DND-41 (cell line): ENCODE measurements around the gene RANBP17.

Source experiments
- ATAC-seq: fragments of 200-7000 bp; cut with Tn5 transposase; 3 replicates; pipeline ENCODE4 v1.9.1; 2021; ENCODE audit warnings: low read depth; ENCODE audit not compliant: insufficient read depth
- DNase-seq: peaks from one replicate; pipeline ENCODE4 v3.0.0-alpha.2; 2020
- H2AFZ ChIP-seq: 2 replicates; pipeline ENCODE4 v1.6.0; 2012; ENCODE audit warnings: low read depth, low read length
- H3K27ac ChIP-seq: 2 replicates; pipeline ENCODE4 v1.5.1; 2012; ENCODE audit warnings: low read length, inconsistent platforms
- H3K27me3 ChIP-seq: fragments of 200-600 bp; sonication (generic); 2 replicates; pipeline ENCODE4 v1.6.0; 2012; ENCODE audit warnings: low read length, mild to moderate bottlenecking, inconsistent platforms; ENCODE audit not compliant: insufficient read depth, poor library complexity
- H3K36me3 ChIP-seq: 2 replicates; pipeline ENCODE4 v1.5.1; 2012; ENCODE audit warnings: low read length, inconsistent platforms; ENCODE audit not compliant: insufficient read depth
- H3K4me1 ChIP-seq: 2 replicates; pipeline ENCODE4 v1.5.1; 2012; ENCODE audit warnings: mild to moderate bottlenecking, low read length; ENCODE audit not compliant: insufficient read depth
- H3K4me2 ChIP-seq: 2 replicates; pipeline ENCODE4 v1.6.0; 2012; ENCODE audit warnings: mild to moderate bottlenecking, moderate library complexity, low read length, inconsistent platforms; ENCODE audit not compliant: insufficient read depth
- H3K4me3 ChIP-seq, 2 experiments: fragments of 200-600 bp in 1 of 2; shearing (Covaris generic) in 1 of 2; 2 replicates each; pipeline ENCODE4 v1.5.1; 2012 to 2016; ENCODE audit warnings: inconsistent platforms in 2 of 2, low read length in 2 of 2, mild to moderate bottlenecking in 2 of 2, low read depth in 1 of 2, moderate library complexity in 1 of 2
- H3K79me2 ChIP-seq: 2 replicates; pipeline ENCODE4 v1.6.0; 2012; ENCODE audit warnings: low read length, inconsistent platforms; ENCODE audit not compliant: insufficient read depth
- H3K9ac ChIP-seq: 2 replicates; pipeline ENCODE4 v1.6.0; 2012; ENCODE audit warnings: low read depth, mild to moderate bottlenecking, inconsistent platforms, low read length, moderate library complexity
- H3K9me3 ChIP-seq: 2 replicates; pipeline ENCODE4 v1.5.1; 2012; ENCODE audit warnings: low read length, moderate library complexity, mild to moderate bottlenecking, inconsistent platforms; ENCODE audit not compliant: insufficient read depth, severe bottlenecking
- H4K20me1 ChIP-seq: 2 replicates; pipeline ENCODE4 v1.6.0; 2012; ENCODE audit warnings: low read length; ENCODE audit not compliant: insufficient read depth
- EZH2 ChIP-seq: IDR thresholded peaks from 3 replicates; pipeline ENCODE4 v1.6.1; 2012; ENCODE audit warnings: borderline replicate concordance, low read depth, mild to moderate bottlenecking, moderate library complexity, low read length, inconsistent platforms; ENCODE audit not compliant: severe bottlenecking
- TF ChIP-seq, protein P1 (sequence below): IDR thresholded peaks from 2 replicates; pipeline ENCODE4 v1.5.1; 2012; ENCODE audit warnings: borderline replicate concordance, low read length, moderate library complexity, mild to moderate bottlenecking; ENCODE audit not compliant: poor library complexity, severe bottlenecking; ENCODE audit errors: extremely low read depth

Gene RANBP17

DNA sequence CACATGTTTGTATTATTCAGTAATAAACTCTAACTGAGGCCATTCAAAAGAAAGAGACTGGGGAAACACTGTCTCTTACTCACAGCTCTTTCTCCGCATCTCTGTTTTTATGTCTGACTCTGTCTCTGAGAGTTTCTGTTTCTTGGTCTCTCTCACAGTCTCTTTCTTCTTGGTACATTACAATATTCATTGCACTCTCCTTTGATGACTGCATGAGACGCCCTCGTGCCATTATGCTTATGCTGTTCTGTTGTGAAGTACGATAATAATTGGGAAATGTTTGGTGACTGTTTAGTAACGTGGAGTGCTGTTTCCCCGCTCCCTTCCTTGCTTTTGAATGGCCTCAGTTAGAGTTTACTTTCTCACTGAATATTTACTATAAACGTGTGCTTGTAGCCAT lies 421.9 kb downstream of the RANBP17 start:
- ATAC-seq = no peak
- TF ChIP-seq, protein P1, sequence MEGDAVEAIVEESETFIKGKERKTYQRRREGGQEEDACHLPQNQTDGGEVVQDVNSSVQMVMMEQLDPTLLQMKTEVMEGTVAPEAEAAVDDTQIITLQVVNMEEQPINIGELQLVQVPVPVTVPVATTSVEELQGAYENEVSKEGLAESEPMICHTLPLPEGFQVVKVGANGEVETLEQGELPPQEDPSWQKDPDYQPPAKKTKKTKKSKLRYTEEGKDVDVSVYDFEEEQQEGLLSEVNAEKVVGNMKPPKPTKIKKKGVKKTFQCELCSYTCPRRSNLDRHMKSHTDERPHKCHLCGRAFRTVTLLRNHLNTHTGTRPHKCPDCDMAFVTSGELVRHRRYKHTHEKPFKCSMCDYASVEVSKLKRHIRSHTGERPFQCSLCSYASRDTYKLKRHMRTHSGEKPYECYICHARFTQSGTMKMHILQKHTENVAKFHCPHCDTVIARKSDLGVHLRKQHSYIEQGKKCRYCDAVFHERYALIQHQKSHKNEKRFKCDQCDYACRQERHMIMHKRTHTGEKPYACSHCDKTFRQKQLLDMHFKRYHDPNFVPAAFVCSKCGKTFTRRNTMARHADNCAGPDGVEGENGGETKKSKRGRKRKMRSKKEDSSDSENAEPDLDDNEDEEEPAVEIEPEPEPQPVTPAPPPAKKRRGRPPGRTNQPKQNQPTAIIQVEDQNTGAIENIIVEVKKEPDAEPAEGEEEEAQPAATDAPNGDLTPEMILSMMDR = no peak
- TF ChIP-seq EZH2 = no peak
- H3K79me2 ChIP-seq = no peaks in the 10 kb centered on the region
- DNase-seq = no peak
- H3K4me3 ChIP-seq = no peak overlapping the region
- H3K27ac ChIP-seq = no peak overlapping the region
- H3K4me2 ChIP-seq = no peak overlapping the region
- H4K20me1 ChIP-seq = no peaks in the 10 kb centered on the region
- no peak overlapping the region for H2AFZ ChIP-seq
- H3K4me1 ChIP-seq = no peaks in the 10 kb centered on the region
- no peaks in the 10 kb centered on the region for H3K27me3 ChIP-seq
- H3K9ac ChIP-seq = no peak overlapping the region
- no peaks in the 10 kb centered on the region for H3K9me3 ChIP-seq
- H3K36me3 ChIP-seq = no peaks in the 10 kb centered on the region

DNA sequence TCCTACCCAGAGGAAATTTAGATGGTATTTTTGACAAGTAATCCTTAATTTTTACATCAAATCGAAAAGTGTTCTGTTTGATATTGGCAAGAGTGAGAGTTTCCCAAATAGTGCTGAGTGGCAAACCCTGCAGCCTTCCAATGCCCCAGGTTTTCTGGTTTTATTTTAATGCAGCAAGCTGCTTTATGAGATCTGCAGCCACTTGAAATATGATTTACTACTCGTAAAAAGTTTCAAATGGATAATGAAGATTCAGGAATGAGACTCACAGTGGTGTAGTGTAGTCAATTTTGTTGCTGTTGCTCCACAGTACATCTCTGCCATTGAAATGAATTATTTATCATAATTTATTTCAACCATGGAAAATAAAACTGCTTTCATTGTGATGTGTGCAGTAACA lies 423.6 kb downstream of the RANBP17 start:
- H3K27me3 ChIP-seq = no peaks in the 10 kb centered on the region
- ATAC-seq = no peak

DNA sequence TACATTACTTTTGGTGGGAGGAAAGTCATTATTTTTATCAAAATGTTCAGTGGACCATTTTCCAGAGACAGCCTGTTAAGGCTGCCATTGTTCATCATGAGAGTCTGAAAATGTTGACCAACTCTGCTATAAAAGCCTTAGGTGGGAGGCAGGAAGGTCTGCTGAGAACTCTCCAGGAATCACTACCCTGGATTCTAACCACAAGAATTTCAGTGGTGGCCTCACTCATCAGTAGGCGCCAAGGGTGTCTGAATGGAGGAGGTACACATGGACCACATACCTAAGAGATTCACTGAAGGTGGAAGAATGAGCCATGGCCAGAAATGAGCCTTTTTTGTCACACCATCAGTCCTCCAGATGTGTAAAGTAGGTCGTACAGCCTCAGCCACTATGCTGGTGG lies 426.2 kb downstream of the RANBP17 start:
- Histone ChIP-seq H3K9ac (no peak overlapping the region), H3K27ac (no peak overlapping the region)
- TF ChIP-seq, protein P1 = no peak
- no peak for TF ChIP-seq EZH2

More for the DNA sequence above, 423.6 kb downstream of the RANBP17 start:
- H3K9me3 ChIP-seq = no peaks in the 10 kb centered on the region
- no peak overlapping the region for H3K4me3 ChIP-seq
- H3K4me2 ChIP-seq = no peak overlapping the region
- H3K4me1 ChIP-seq = no peaks in the 10 kb centered on the region
- DNase-seq = no peak
- TF ChIP-seq, protein P1 = no peak
- no peak for TF ChIP-seq EZH2
- H2AFZ ChIP-seq = no peak overlapping the region
- H4K20me1 ChIP-seq = no peaks in the 10 kb centered on the region
- no peaks in the 10 kb centered on the region for H3K36me3 ChIP-seq
- H3K27ac ChIP-seq = no peak overlapping the region
- no peaks in the 10 kb centered on the region for H3K79me2 ChIP-seq
- H3K9ac ChIP-seq = no peak overlapping the region

DNA sequence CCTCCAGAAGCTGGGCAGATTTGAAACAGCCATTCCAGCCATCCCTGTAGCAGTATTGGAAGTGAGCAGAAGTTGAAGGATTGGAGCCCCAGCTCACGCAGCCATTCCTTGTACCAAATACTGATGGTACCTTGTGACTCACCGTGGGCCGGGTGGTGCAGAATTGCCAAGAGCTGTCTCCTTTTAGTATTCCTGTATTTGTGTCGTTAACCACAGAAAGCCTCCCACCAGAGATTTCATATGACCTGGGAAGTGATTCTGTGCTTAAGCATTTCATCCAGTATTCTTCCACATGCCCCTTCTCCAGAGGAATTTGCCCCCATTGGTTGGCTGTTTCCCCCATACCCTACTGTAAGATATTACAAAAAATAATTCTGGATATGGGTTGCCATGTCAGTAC lies 429.6 kb downstream of the RANBP17 start:
- ATAC-seq (no peak), DNase-seq (no peak)
- Histone ChIP-seq H3K4me2 (no peak overlapping the region), H3K9ac (no peak overlapping the region), H3K4me3 (no peak overlapping the region), H3K27me3 (no peaks in the 10 kb centered on the region), H3K79me2 (no peaks in the 10 kb centered on the region), H3K27ac (no peak overlapping the region), H3K9me3 (no peaks in the 10 kb centered on the region), H3K4me1 (peaks cover 28% of the 10 kb centered on the region), H3K36me3 (no peaks in the 10 kb centered on the region), H2AFZ (no peak overlapping the region), H4K20me1 (peaks cover 3% of the 10 kb centered on the region; the same call in 1 of the 2 replicates)
- no peak for TF ChIP-seq EZH2
- TF ChIP-seq, protein P1 = no peak

More for the DNA sequence above, 426.2 kb downstream of the RANBP17 start:
- H3K4me1 ChIP-seq = peaks cover 1% of the 10 kb centered on the region
- H3K79me2 ChIP-seq = no peaks in the 10 kb centered on the region
- DNase-seq (no peak), ATAC-seq (no peak)
- H3K4me3 ChIP-seq = no peak overlapping the region
- no peaks in the 10 kb centered on the region for H3K27me3 ChIP-seq
- H3K36me3 ChIP-seq = no peaks in the 10 kb centered on the region
- H3K9me3 ChIP-seq = no peaks in the 10 kb centered on the region
- no peak overlapping the region for H2AFZ ChIP-seq
- no peak overlapping the region for H3K4me2 ChIP-seq
- no peaks in the 10 kb centered on the region for H4K20me1 ChIP-seq
